ENCODE data around the gene KRT77. TPM values are rescaled to one million over a fixed set of nuclear protein-coding genes. Genes with fewer than 3 reads are reported as not detected.

The KRT77 gene
- total RNA-seq, 2 experiments from 2014 or later, result not detected

GRCh38 chr12:52694151-52694550, 9.2 kb downstream of the KRT77 start:
- POLR2A ChIA-PET, result no interaction called here
- CTCF ChIA-PET, result no interaction called here

- CTCF ChIA-PET, result no interaction called here
- POLR2A ChIA-PET, result no interaction called here
Measured at GRCh38 chr12:52693261-52693660, 10.1 kb downstream of the KRT77 start.

GRCh38 chr12:52692254-52692653, 11.1 kb downstream of the KRT77 start:
- ChIA-PET POLR2A (no interaction called here), CTCF (no interaction called here)

GRCh38 chr12:52691841-52692150, 11.5 kb downstream of the KRT77 start:
- ChIA-PET CTCF (no interaction called here), POLR2A (no interaction called here)

GRCh38 chr12:52691076-52691840, 12.1 kb downstream of the KRT77 start:
- ChIA-PET CTCF (interaction anchor here (1.4 kb wide), 1 partner anchor 188 kb away, joined by 5 read pairs; no protein-coding TSS in a partner anchor), POLR2A (no interaction called here)

- CTCF ChIA-PET, result interaction anchor here (1.4 kb wide), 1 partner anchor 189 kb away, joined by 5 read pairs; no protein-coding TSS in a partner anchor
- POLR2A ChIA-PET, result no interaction called here
Measured at GRCh38 chr12:52690351-52691075, 12.8 kb downstream of the KRT77 start.

- CTCF ChIA-PET, result interaction anchor here (1.4 kb wide), 1 partner anchor 189 kb away, joined by 5 read pairs; no protein-coding TSS in a partner anchor
- POLR2A ChIA-PET, result no interaction called here
Measured at GRCh38 chr12:52689936-52690335, 13.4 kb downstream of the KRT77 start.

- CTCF ChIA-PET, result no interaction called here
- POLR2A ChIA-PET, result no interaction called here
Measured at GRCh38 chr12:52689239-52689638, 14.1 kb downstream of the KRT77 start.

GRCh38 chr12:52688481-52688880, 14.8 kb downstream of the KRT77 start:
- ChIA-PET CTCF (no interaction called here), POLR2A (no interaction called here)

- ChIA-PET CTCF (no interaction called here), POLR2A (no interaction called here)
Measured at GRCh38 chr12:52687497-52688385, 15.6 kb downstream of the KRT77 start.

GRCh38 chr12:52686756-52687487, 16.4 kb downstream of the KRT77 start:
- ChIA-PET CTCF (no interaction called here), POLR2A (no interaction called here)

GRCh38 chr12:52686063-52686462, 17.3 kb downstream of the KRT77 start:
- POLR2A ChIA-PET, result no interaction called here
- CTCF ChIA-PET, result no interaction called here

GRCh38 chr12:52685406-52685890, 17.9 kb downstream of the KRT77 start:
- POLR2A ChIA-PET, result no interaction called here

GRCh38 chr12:52684431-52684830, 18.9 kb downstream of the KRT77 start:
- ChIA-PET CTCF (no interaction called here), POLR2A (no interaction called here)

More at GRCh38 chr12:52685406-52685890, 17.9 kb downstream of the KRT77 start:
- CTCF ChIA-PET, result no interaction called here

- CTCF ChIA-PET, result no interaction called here
- POLR2A ChIA-PET, result no interaction called here
Measured at GRCh38 chr12:52683575-52684300, 19.6 kb downstream of the KRT77 start.

GRCh38 chr12:52682938-52683574, 20.3 kb downstream of the KRT77 start:
- ChIA-PET POLR2A (no interaction called here), CTCF (no interaction called here)

GRCh38 chr12:52682381-52682660, 21.0 kb downstream of the KRT77 start:
- ChIA-PET CTCF (no interaction called here), POLR2A (no interaction called here)

- POLR2A ChIA-PET, result no interaction called here
- CTCF ChIA-PET, result no interaction called here
Measured at GRCh38 chr12:52681526-52682380, 21.6 kb downstream of the KRT77 start.
